ENCODE results near the gene WASHC3.
"Not testable (repeated sequence)": the region's sequence is repeated elsewhere in the genome, so short reads cannot be mapped to it uniquely, and the experiment has no call there.

The WASHC3 gene

DNA sequence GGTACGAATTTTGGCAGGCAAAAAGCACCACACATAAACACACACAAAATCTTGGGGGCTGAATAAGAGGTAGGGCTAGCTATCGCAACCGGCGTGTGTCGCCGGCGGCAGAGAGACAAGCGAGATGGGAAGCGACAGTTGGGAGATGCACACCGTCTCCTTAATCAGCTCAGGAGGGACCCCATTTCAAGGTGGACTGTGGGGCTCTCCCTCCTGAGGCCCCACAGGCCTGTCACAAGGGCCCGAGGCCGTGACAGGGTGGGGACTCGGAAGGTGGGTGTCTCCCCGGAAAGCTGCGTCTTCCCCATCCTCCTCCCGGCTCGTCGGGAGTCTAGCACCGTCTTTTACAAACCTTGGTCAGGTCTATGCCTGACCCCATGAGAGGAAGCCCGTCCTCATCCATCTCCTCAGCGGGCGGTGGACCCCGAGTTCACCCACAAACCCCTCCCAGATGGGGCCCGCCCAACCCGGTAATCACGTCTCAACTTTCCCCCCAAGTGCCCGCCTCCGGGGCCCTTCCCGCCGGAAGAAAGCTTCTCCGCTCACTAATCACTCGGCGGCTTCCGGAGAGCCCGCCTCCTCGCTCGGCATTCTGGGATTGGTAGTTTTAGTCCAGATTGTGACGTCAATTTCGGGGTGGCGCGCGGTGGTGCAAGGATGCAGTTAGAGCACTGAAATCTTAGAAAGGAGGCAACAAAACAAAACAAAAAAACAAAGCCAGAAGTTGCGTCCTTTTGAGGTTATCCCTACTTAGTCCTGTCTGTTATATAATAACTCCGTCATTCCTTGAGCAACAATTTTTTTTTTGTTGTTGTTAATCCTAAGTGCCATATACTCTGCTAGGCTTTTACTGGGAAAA, at the start of gene WASHC3:
Gene WASHC3 (minus strand): TSS at position 432 of the 859 bp plus-strand sequence. CDS start 29 bp downstream, at position 403.
- DNase-seq: peak; percentile 78

- no peak for DNase-seq
Observed at GRCh38 chr12:102110782-102111181, 49.0 kb upstream of the WASHC3 start.

GRCh38 chr12:102107970-102108369, 46.2 kb upstream of the WASHC3 start:
- no peak for DNase-seq

- no peak for DNase-seq
Observed at GRCh38 chr12:102106905-102107304, 45.1 kb upstream of the WASHC3 start.

DNA sequence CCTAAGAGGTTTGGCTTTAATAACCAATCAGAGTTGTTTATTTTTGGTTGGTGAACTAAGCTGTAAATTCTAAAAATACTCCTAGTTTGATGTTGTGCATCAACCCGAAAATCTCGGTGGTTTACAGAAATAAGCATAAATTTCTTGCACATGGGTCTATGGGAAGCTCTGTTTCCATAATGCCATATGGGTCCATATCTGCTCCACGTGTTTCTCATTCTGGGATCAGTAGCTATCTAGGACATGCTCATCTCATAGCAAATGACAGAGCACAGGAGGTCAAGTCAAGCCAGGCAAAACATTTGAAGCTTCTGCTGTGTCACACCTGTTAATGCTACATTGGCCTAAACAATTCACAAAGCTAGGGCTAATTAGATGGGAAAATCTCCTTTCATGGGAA, 35.1 kb upstream of the WASHC3 start:
- DNase-seq: no peak

- peak; percentile 16 for DNase-seq
Observed at GRCh38 chr12:102095677-102096263, 34.0 kb upstream of the WASHC3 start.

DNA sequence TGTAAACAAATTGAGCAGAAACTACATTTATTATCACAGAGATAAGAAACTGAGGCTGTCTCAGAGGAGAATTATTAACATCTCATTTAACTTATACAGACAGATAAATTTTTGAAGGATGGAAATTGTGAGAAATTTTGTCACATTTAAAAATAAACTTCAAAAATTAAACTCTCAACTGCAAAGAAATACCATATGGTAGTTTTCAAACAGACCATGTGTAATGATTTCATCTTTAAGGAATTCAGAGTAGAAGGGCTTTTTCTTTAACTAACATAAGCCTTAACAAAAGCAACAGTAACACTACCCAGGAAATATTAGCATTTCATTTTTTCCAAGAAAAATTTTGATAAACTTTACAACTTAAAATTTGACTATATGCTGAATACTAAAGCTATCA, 31.5 kb upstream of the WASHC3 start:
- no peak for DNase-seq

DNA sequence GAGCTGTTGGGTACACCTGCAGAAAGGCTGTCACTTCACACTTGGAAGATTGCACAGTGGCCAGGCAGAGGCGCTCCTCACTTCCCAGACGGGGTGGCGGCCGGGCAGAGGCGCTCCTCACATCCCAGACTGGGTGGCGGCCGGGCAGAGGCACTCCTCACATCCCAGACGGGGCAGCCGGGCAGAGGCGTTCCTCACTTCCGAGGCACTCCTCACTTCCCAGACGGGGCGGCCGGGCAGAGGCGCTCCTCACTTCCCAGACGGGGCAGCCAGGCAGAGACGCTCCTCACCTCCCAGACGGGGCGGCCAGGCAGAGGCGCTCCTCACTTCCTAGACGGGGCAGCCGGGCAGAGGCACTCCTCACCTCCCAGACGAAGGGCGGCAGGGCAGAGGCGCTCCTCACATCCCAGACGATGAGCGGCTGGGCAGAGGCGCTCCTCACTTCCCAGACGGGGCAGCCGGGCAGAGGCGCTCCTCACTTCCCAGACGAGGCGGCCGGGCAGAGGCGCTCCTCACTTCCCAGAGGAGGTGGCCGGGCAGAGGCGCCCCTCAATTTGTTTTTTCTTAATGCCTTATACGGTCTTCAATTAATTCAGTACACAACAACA, 27.5 kb upstream of the WASHC3 start:
- not testable (repeated sequence) for DNase-seq

GRCh38 chr12:102080842-102081241, 19.1 kb upstream of the WASHC3 start:
- DNase-seq: no peak

DNA sequence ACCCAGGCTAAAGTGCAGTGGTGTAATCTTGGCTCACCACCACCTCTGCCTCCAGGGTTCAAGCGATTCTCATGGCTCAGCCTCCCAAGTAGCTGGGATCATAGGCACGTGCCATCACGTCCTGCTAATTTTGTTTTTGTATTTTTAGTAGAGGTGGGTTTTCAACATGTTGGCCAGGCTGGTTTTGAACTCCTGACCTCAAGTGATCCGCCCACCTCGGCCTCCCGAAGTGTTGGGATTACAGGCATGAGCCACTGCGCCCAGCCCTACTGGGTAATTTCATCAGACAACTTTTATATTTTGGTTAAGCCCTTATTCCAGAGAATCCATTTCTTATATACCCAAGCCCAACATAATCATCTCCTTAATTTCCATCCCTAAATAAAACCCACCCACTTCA, 10.3 kb upstream of the WASHC3 start:
- not testable (repeated sequence) for DNase-seq

GRCh38 chr12:102069707-102070106, 7.9 kb upstream of the WASHC3 start:
- DNase-seq: no peak

DNA sequence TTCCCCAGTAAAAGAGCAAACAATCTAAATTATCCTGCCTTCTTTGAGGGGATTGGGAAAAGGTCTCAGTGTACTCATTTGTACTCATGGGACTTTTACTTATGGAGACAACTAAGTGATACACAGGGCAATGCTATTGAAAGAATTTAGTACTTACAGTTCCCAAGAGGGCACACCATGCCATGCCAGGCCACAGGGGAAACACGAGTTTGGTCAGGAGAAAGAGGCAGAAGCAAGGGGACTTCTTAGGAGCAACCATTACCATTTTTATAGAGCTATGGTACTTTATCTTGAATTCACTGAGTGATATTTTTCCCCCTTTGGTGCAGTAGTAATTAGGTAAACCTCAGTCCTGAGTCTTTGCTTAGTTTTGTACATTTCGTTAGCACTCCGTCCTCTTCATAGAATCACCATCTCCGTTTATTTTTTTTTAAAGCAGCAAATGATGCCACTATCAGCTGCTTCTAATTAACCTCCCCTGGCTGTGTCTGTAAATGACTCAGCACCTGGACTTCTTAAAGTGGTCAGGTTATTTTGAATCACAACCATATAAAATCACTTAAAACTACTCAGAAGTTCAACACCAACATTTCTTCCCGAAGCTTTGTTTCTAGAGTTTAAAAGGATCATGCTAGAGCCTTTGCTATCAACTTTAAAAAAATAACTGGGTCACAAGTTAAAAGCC, 5.9 kb upstream of the WASHC3 start:
- DNase-seq: no peak

DNA sequence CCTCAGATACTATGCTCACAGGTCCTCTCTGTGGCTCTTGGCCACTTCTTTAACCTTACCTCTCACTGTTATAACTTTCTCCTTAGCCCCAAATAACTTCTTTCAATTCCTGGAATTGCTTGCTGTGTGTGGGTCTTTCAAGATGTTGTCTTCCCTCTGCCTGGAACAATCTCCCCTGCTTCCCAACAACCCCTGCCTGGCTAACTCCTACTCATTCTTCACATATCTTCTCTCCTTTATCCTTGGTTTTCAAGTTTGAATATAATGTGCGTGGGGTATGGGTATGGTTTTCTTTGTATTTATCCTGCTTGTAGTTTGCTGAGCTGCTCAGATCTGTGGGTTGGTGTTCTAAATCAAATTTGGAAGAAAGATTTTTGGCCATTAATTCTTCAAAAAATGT, 2.7 kb upstream of the WASHC3 start:
- DNase-seq: no peak

GRCh38 chr12:102063069-102063468, 1.3 kb upstream of the WASHC3 start:
- DNase-seq: no peak

- DNase-seq: no peak
Observed at GRCh38 chr12:102062419-102062806, 622 bp upstream of the WASHC3 start.

DNA sequence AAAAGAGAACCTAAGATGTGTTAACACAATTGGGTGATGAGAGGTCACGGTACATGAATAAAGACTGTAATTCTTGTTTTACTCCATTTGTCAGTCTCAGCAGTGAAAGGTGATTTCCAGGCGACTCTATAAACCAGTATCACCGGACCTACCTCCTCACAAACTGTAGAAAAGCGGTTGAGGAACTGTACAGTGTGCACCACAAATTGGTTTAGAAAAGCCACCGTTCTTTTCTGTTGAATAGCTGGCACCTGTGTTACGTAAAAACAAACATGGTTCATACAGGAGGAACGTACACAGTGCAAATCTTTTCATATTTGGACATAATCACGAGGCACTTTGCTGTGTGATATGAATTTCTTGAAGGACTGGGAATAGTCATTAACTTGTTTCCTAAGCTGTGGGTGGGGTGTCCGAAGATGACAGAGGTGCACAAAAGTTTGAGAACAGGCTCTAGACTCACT, 663 bp downstream of the WASHC3 start:
- DNase-seq: no peak

GRCh38 chr12:102059343-102059742, 2.4 kb downstream of the WASHC3 start:
- no peak for DNase-seq

DNA sequence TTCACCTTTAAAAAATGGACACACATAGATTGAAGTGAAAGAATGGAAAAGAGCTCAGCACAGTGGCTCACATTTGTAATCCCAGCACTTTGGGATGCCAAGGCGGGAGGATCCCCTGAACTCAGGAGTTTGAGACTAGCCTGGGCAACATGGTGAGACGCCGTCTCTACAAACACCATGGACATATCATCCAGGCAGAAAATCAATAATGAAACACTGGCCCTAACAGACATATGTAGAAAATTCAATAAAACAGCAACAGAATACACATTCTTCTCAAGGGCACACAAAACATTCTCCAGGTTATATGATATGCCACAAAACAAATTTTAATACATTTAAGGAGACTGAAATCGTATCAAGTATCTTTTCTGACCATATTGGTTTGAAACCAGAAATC, 7.4 kb downstream of the WASHC3 start:
- DNase-seq: no peak

- DNase-seq: no peak
Observed at GRCh38 chr12:102053062-102053349, 8.8 kb downstream of the WASHC3 start.

DNA sequence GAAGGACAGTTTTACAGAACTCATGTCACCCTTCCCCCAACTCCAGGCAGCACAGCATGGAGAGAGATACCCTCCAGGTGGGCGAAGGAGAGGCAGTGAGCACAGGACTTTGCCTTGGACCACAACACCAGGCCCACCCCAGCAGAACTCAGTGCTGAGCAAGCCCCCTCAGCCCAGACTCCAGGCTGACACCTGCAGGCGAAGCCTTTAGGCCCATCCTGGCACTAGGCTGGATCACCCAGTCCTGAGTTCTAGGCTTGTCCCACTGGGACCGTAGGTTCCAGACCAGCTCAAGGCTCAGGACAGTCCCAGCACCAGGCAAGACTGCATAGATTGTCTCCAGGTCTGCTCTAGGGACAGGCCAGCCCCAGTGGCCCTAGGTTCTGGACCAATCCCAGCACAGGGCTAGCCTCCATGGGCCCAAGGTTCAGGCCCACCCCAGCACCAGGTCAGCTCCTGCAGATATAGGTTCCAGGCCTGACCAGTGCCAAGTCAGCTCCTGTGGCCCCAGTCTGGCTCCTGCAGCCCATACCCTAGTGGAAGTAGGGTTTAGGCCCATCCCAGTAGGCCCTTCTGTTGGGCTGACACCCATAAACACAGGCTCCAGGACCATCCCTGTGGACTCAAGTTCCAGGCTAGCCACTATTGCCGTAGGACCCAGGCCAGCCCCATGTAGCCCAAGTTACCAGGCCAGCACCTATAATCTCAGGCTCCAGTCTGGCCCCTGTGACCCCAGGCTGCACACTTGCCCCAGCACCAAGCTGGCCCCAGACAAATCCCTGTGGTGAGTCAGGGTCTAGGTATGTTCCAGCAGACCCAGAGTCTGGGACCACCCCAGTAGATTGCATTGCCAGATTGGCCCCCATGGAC, 9.4 kb downstream of the WASHC3 start:
- DNase-seq: no peak

DNA sequence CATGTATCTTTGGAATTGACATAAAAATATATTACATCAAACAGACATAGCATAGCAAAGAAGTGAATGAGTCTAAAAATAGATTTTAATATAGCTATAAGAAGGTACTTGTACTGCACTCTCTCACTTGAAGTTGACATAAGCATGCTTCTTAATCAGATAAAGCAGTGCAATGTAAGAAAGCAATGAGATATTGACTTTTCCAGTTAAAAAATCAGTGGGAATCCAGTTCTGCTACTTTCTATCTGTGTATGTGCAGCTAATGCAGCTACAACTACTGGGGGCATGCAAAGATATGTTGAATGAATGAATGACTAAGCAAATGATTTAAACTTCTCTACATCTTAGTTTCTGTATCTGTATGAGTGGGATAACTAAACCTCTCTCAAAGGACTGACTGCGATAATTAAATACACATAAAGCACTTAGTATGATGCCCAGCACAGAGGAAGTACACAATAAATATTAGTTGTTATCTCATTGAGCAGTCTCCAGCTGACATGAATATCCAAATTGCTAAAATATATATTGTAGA, 10.3 kb downstream of the WASHC3 start:
- DNase-seq: no peak

Data from NCI-H526 treated with DMSO at 0.1 percent for 48 hours (cell line).